Neural progenitor cell (in vitro differentiated cells): ENCODE measurements around the gene LAMB4. TPM values are rescaled to one million over a fixed set of nuclear protein-coding genes. Genes with fewer than 3 reads are reported as not detected.

Experiments used
- DNase-seq: peaks from one replicate; pipeline ENCODE4 v3.0.0-alpha.2; 2016; ENCODE audit warnings: low spot score
- H2AFZ ChIP-seq: fragments of 200-600 bp; sonication (generic); replicated peaks from 2 replicates; pipeline ENCODE4 v1.6.1; 2016; ENCODE audit warnings: antibody characterized with exemption
- H3F3A ChIP-seq: fragments of 200-600 bp; sonication (generic); 2 replicates; pipeline ENCODE4 v1.6.1; 2016; ENCODE audit warnings: antibody characterized with exemption, low read depth
- H3K27ac ChIP-seq: fragments of 200-600 bp; sonication (generic); 2 replicates; pipeline ENCODE4 v1.5.1; 2016; ENCODE audit warnings: mild to moderate bottlenecking
- H3K27me3 ChIP-seq: fragments of 200-600 bp; sonication (generic); 2 replicates; pipeline ENCODE4 v1.6.1; 2016; ENCODE audit warnings: mild to moderate bottlenecking, moderate library complexity
- H3K36me3 ChIP-seq: fragments of 200-600 bp; sonication (generic); 2 replicates; pipeline ENCODE4 v1.5.1; 2016
- H3K4me1 ChIP-seq: fragments of 200-600 bp; sonication (generic); 2 replicates; pipeline ENCODE4 v1.6.1; 2016; ENCODE audit warnings: mixed run types
- H3K4me2 ChIP-seq: fragments of 200-600 bp; sonication (generic); 2 replicates; pipeline ENCODE4 v1.6.1; 2016
- H3K4me3 ChIP-seq: fragments of 200-600 bp; sonication (generic); 2 replicates; pipeline ENCODE4 v1.5.1; 2016
- H3K79me2 ChIP-seq: fragments of 200-600 bp; sonication (generic); 2 replicates; pipeline ENCODE4 v1.6.1; 2016; ENCODE audit warnings: low read depth
- H3K9ac ChIP-seq: fragments of 200-600 bp; sonication (generic); 2 replicates; pipeline ENCODE4 v1.6.1; 2016
- H3K9me3 ChIP-seq: fragments of 200-600 bp; sonication (generic); 2 replicates; pipeline ENCODE4 v1.5.1; 2016; ENCODE audit warnings: low read depth
- H4K20me1 ChIP-seq: fragments of 200-600 bp; sonication (generic); 2 replicates; pipeline ENCODE4 v1.6.1; 2016; ENCODE audit warnings: low read depth
- H3K27ac Mint-ChIP-seq: 3 replicates; pipeline ENCODE4 v1.8.0; 2021; ENCODE audit warnings: mixed read lengths
- H3K27me3 Mint-ChIP-seq: 2 replicates; pipeline ENCODE4 v1.8.0; 2022; ENCODE audit warnings: low read depth, mild to moderate bottlenecking, inconsistent platforms, moderate library complexity, mixed read lengths; ENCODE audit not compliant: insufficient read depth
- H3K36me3 Mint-ChIP-seq: 3 replicates; pipeline ENCODE4 v1.8.0; 2021; ENCODE audit warnings: mixed read lengths
- H3K4me1 Mint-ChIP-seq: 3 replicates; pipeline ENCODE4 v1.8.0; 2021; ENCODE audit warnings: mixed read lengths
- H3K4me3 Mint-ChIP-seq: 3 replicates; pipeline ENCODE4 v1.8.0; 2021; ENCODE audit warnings: mild to moderate bottlenecking, moderate library complexity, mixed read lengths
- H3K9me3 Mint-ChIP-seq: 3 replicates; pipeline ENCODE4 v1.8.0; 2020; ENCODE audit warnings: mixed read lengths
- EZH2 ChIP-seq: fragments of 200-600 bp; sonication (generic); IDR thresholded peaks from 2 replicates; pipeline ENCODE4 v1.6.1; 2017; ENCODE audit warnings: antibody characterized with exemption, mild to moderate bottlenecking, moderate library complexity
- EZH2phosphoT487 ChIP-seq: fragments of 200-600 bp; sonication (generic); IDR thresholded peaks from 2 replicates; pipeline ENCODE4 v1.6.1; 2017; ENCODE audit warnings: antibody characterized with exemption
- total RNA-seq: library from RNA; depleted of rRNA; stranded (reverse); fragments of >200 nt; gene quantifications from 2 replicates; pipeline ENCODE4 v1.2.3, GENCODE V29; 2015; ENCODE audit warnings: low replicate concordance
- TF ChIP-seq, protein P1 (sequence below): fragments of 200-600 bp; sonication (generic); IDR thresholded peaks from 2 replicates; pipeline ENCODE4 v1.5.1; 2017; ENCODE audit warnings: antibody characterized with exemption, mild to moderate bottlenecking

The LAMB4 gene
- total RNA-seq, 1 donor from 2014 or later = not detected

DNA sequence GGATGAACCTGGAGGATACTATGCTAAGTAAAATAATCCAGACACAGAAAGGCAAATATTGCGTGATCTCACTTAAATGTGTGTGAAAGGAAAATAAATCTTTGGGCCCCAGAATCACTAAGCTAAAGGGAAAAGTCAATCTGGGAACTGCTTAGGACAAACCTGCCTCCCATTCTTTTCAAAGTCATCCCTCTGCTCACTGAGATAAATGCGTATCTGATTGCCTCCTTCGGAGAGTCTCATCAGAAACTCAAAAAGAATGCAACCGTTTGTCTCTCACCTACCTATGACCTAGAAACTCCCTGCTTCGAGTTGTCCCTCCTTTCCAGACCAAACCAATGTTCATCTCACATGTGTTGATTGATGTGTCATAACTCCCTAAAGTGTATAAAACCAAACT is 40.1 kb upstream of the LAMB4 start:
- DNase-seq = no peak
- Histone ChIP-seq H3K27me3 (no peaks in the 10 kb centered on the region), H3K4me2 (no peak overlapping the region), H3K79me2 (no peaks in the 10 kb centered on the region), H3F3A (no peaks in the 10 kb centered on the region), H3K4me3 (no peak overlapping the region), H3K9ac (no peak overlapping the region), H3K27ac (no peak overlapping the region), H3K4me1 (no peaks in the 10 kb centered on the region), H3K36me3 (no peaks in the 10 kb centered on the region), H3K9me3 (no peaks in the 10 kb centered on the region), H2AFZ (no peak overlapping the region), H4K20me1 (no peaks in the 10 kb centered on the region)
- Mint-ChIP-seq H3K4me3 (no peak overlapping the region), H3K4me1 (no peaks in the 10 kb centered on the region), H3K27ac (no peak overlapping the region), H3K36me3 (no peaks in the 10 kb centered on the region), H3K9me3 (no peaks in the 10 kb centered on the region), H3K27me3 (no peaks in the 10 kb centered on the region)
- TF ChIP-seq, protein P1, sequence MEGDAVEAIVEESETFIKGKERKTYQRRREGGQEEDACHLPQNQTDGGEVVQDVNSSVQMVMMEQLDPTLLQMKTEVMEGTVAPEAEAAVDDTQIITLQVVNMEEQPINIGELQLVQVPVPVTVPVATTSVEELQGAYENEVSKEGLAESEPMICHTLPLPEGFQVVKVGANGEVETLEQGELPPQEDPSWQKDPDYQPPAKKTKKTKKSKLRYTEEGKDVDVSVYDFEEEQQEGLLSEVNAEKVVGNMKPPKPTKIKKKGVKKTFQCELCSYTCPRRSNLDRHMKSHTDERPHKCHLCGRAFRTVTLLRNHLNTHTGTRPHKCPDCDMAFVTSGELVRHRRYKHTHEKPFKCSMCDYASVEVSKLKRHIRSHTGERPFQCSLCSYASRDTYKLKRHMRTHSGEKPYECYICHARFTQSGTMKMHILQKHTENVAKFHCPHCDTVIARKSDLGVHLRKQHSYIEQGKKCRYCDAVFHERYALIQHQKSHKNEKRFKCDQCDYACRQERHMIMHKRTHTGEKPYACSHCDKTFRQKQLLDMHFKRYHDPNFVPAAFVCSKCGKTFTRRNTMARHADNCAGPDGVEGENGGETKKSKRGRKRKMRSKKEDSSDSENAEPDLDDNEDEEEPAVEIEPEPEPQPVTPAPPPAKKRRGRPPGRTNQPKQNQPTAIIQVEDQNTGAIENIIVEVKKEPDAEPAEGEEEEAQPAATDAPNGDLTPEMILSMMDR = no peak
- TF ChIP-seq EZH2 = no peak
- no peak for TF ChIP-seq EZH2phosphoT487

DNA sequence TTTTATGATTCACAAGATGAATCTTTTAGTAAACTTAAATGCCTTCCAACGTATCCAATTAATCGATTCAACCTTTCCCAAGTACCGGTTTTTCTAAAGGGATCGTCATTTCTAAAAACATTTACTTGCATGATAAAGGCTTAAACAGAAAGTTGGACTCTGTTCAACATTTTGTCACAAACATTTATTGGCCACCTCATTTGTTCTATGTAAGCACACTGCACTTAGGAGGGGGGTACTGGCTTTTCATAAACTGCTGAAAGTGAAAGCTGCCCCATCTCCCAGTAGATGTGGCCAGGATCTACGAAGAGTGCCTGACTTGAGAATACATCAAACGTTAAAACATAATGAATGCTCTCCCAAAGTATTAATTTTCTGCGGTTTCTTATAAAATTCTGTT is 37.3 kb upstream of the LAMB4 start:
- H3K9ac ChIP-seq = no peak overlapping the region
- no peaks in the 10 kb centered on the region for H3K9me3 ChIP-seq
- H3K9me3 Mint-ChIP-seq = no peaks in the 10 kb centered on the region
- H3K27ac ChIP-seq = no peak overlapping the region
- H4K20me1 ChIP-seq = no peaks in the 10 kb centered on the region
- H3K27me3 Mint-ChIP-seq = no peaks in the 10 kb centered on the region
- H3K4me1 Mint-ChIP-seq = no peaks in the 10 kb centered on the region
- no peaks in the 10 kb centered on the region for H3K79me2 ChIP-seq
- H3K4me3 ChIP-seq = no peak overlapping the region
- H3K4me1 ChIP-seq = no peaks in the 10 kb centered on the region
- no peak for DNase-seq
- TF ChIP-seq EZH2phosphoT487 (no peak), EZH2 (no peak)
- TF ChIP-seq, protein P1 = no peak
- no peaks in the 10 kb centered on the region for H3F3A ChIP-seq
- no peak overlapping the region for H2AFZ ChIP-seq
- no peak overlapping the region for H3K4me2 ChIP-seq
- H3K36me3 Mint-ChIP-seq = no peaks in the 10 kb centered on the region
- no peak overlapping the region for H3K27ac Mint-ChIP-seq
- H3K4me3 Mint-ChIP-seq = no peak overlapping the region
- no peaks in the 10 kb centered on the region for H3K27me3 ChIP-seq
- no peaks in the 10 kb centered on the region for H3K36me3 ChIP-seq

DNA sequence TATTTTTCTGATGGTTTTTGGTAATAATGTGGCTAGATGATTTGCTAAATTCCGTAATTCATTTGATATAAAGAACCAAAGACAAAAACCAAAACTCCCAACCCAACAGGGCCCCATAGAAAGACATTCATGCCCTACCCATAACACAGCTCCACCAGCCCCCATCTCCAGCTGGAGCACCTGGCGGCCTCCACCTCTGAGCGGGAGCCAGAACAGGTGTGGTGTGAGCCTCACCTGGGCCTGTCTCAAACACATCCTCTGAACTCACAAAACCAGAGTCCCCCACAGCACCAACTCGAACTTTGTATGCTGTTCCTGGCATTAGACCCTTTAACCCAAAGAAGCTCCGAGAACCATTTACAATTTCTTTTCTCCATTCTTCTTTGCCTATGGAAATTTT is 36.5 kb upstream of the LAMB4 start:
- no peaks in the 10 kb centered on the region for H3K4me1 ChIP-seq
- H3K79me2 ChIP-seq = no peaks in the 10 kb centered on the region
- no peaks in the 10 kb centered on the region for H3K36me3 ChIP-seq
- Mint-ChIP-seq H3K4me1 (no peaks in the 10 kb centered on the region), H3K27me3 (no peaks in the 10 kb centered on the region), H3K4me3 (no peak overlapping the region), H3K27ac (no peak overlapping the region), H3K9me3 (no peaks in the 10 kb centered on the region), H3K36me3 (no peaks in the 10 kb centered on the region)
- no peak overlapping the region for H3K4me3 ChIP-seq
- H3K9me3 ChIP-seq = no peaks in the 10 kb centered on the region
- H3K27ac ChIP-seq = no peak overlapping the region
- no peaks in the 10 kb centered on the region for H3F3A ChIP-seq
- no peak for DNase-seq
- H3K4me2 ChIP-seq = no peak overlapping the region
- H3K27me3 ChIP-seq = no peaks in the 10 kb centered on the region
- TF ChIP-seq, protein P1 = no peak
- TF ChIP-seq EZH2phosphoT487 (no peak), EZH2 (no peak)
- H4K20me1 ChIP-seq = no peaks in the 10 kb centered on the region
- H2AFZ ChIP-seq = no peak overlapping the region
- no peak overlapping the region for H3K9ac ChIP-seq

DNA sequence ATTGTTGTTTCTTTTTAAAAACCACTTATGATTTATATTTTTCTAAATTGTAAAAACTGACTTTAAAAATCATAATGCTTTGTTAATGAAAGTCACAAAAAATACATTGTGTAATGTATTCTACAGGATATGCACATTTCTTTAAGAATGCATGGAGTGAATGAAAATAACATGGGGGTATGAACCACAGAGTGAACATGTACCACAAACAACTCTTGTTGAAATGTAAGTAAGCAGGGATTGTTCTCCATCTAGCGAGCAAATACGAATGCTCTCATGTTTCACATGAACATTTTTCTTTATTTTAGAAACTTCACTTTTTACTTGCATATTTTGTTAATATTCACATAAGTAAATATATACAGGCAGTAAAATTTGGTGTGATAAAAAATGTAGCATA is 35.6 kb upstream of the LAMB4 start:
- Histone ChIP-seq H4K20me1 (no peaks in the 10 kb centered on the region), H3K4me1 (no peaks in the 10 kb centered on the region), H3K4me3 (no peak overlapping the region), H3F3A (no peaks in the 10 kb centered on the region), H3K36me3 (no peaks in the 10 kb centered on the region), H3K9ac (no peak overlapping the region), H3K9me3 (no peaks in the 10 kb centered on the region), H2AFZ (no peak overlapping the region), H3K27ac (no peak overlapping the region), H3K4me2 (no peak overlapping the region), H3K27me3 (no peaks in the 10 kb centered on the region), H3K79me2 (no peaks in the 10 kb centered on the region)
- H3K4me3 Mint-ChIP-seq = no peak overlapping the region
- DNase-seq = no peak
- H3K27ac Mint-ChIP-seq = no peak overlapping the region
- TF ChIP-seq, protein P1 = no peak
- TF ChIP-seq EZH2 (no peak), EZH2phosphoT487 (no peak)
- H3K27me3 Mint-ChIP-seq = no peaks in the 10 kb centered on the region
- no peaks in the 10 kb centered on the region for H3K4me1 Mint-ChIP-seq
- no peaks in the 10 kb centered on the region for H3K36me3 Mint-ChIP-seq
- H3K9me3 Mint-ChIP-seq = no peaks in the 10 kb centered on the region
